Measurements from ENCODE around the gene EPB41L5. TPM values are rescaled to one million over a fixed set of nuclear protein-coding genes. Genes with fewer than 3 reads are reported as not detected.
"Not testable (repeated sequence)": the region's sequence is repeated elsewhere in the genome, so short reads cannot be mapped to it uniquely, and the experiment has no call there.

Gene EPB41L5
- total and polyA plus RNA-seq, 9 donors: 9.3 to 39.5 (median 27.1) TPM

- Histone ChIP-seq H3K9me3 (no peaks in the 10 kb centered on the region), H3K4me3 (no peak overlapping the region), H3K36me3 (no peaks in the 10 kb centered on the region), H3K4me1 (ENCODE audit: insufficient read depth) (no peaks in the 10 kb centered on the region), H3K27ac (no peak overlapping the region), H3K27me3 (no peaks in the 10 kb centered on the region)
- DNase-seq: no peak
- WGBS, 3 donors: 65 to 79% (median 71%) methylated on average over 3 of the region's 3 CpGs
- intact Hi-C loops (cut with DNase I): no loop called here
- TF ChIP-seq EP300 (IDR thresholded peaks at IDR 0.05): no peak
- no peak for TF ChIP-seq POLR2A (IDR thresholded peaks at IDR 0.05)
- TF ChIP-seq CTCF (IDR thresholded peaks at IDR 0.05): no peak
These were observed 16.7 kb upstream of the EPB41L5 start for GRCh38 chr2:119996148-119996547.

- H3K9me3 ChIP-seq: not testable (repeated sequence)
- 92 to 93% (median 93%) methylated on average over 47 to 55 of the region's 55 CpGs for WGBS, 3 donors
These were observed 15.7 kb upstream of the EPB41L5 start for GRCh38 chr2:119996896-119997891.

GRCh38 chr2:120001471-120001870 is 11.4 kb upstream of the EPB41L5 start:
- 50 to 76% (median 53%) methylated on average over 1 of the region's 1 CpG for WGBS, 3 donors
- TF ChIP-seq EP300 (IDR thresholded peaks at IDR 0.05) (no peak), CTCF (IDR thresholded peaks at IDR 0.05) (no peak), POLR2A (IDR thresholded peaks at IDR 0.05) (no peak)

More at GRCh38 chr2:119996896-119997891, 15.7 kb upstream of the EPB41L5 start:
- DNase-seq; intact Hi-C loops (cut with DNase I); H3K27me3 ChIP-seq; H3K4me1 ChIP-seq (ENCODE audit: insufficient read depth); H3K27ac ChIP-seq; H3K4me3 ChIP-seq; H3K36me3 ChIP-seq: not testable (repeated sequence)

GRCh38 chr2:120004254-120004653 is 8.6 kb upstream of the EPB41L5 start:
- Histone ChIP-seq H3K9me3 (no peaks in the 10 kb centered on the region), H3K4me1 (ENCODE audit: insufficient read depth) (no peaks in the 10 kb centered on the region), H3K4me3 (no peak overlapping the region), H3K27ac (no peak overlapping the region), H3K36me3 (no peaks in the 10 kb centered on the region), H3K27me3 (no peaks in the 10 kb centered on the region)
- no peak for DNase-seq
- TF ChIP-seq EP300 (IDR thresholded peaks at IDR 0.05) (no peak), POLR2A (IDR thresholded peaks at IDR 0.05) (no peak), CTCF (IDR thresholded peaks at IDR 0.05) (no peak)
- intact Hi-C loops (cut with DNase I): no loop called here

More at GRCh38 chr2:120001471-120001870, 11.4 kb upstream of the EPB41L5 start:
- intact Hi-C loops (cut with DNase I): no loop called here
- no peaks in the 10 kb centered on the region for H3K36me3 ChIP-seq
- H3K27ac ChIP-seq: no peak overlapping the region
- no peak overlapping the region for H3K4me3 ChIP-seq
- H3K9me3 ChIP-seq: no peaks in the 10 kb centered on the region
- no peaks in the 10 kb centered on the region for H3K4me1 ChIP-seq (ENCODE audit: insufficient read depth)
- H3K27me3 ChIP-seq: no peaks in the 10 kb centered on the region
- no peak for DNase-seq

All from ovary (tissue), 9 donors.